ENCODE measurements around the gene AKAP3. TPM values are rescaled to one million over a fixed set of nuclear protein-coding genes. Genes with fewer than 3 reads are reported as not detected.

AKAP3 gene
- polyA plus RNA-seq, 2 of the 4 experiments (the other 2 are of a cell fraction), result 0.37 to 0.59 TPM

GRCh38 chr12:4603421-4603820 is 45.4 kb downstream of the AKAP3 start:
- FAIRE-seq (no peak), ATAC-seq (no peak), DNase-seq (ENCODE audit: low read depth in 1 of 2, low spot score in 1 of 2) (no peak)
- 43% methylated on average over 7 of the region's 7 CpGs for WGBS (ENCODE audit: missing lambda C conversion rate)
- TF ChIP-seq HOXB13 (CRISPR knock-in tag; IDR thresholded peaks at IDR 0.05; ENCODE audit: low read depth), result no peak
- no peak for TF ChIP-seq ZFP36 (IDR thresholded peaks at IDR 0.05; ENCODE audit: borderline replicate concordance, partially characterized antibody)
- TF ChIP-seq CHD2 (IDR thresholded peaks at IDR 0.05; ENCODE audit: low read length, partially characterized antibody), result no peak
- TF ChIP-seq HEYL (CRISPR knock-in tag; IDR thresholded peaks at IDR 0.05), result no peak
- TF ChIP-seq E2F6 (IDR thresholded peaks at IDR 0.05; ENCODE audit: borderline replicate concordance, low read depth), result no peak
- no peak for TF ChIP-seq BCL3 (IDR thresholded peaks at IDR 0.05)
- TF ChIP-seq RCOR1 (IDR thresholded peaks at IDR 0.05; ENCODE audit: low read depth, low read length), result no peak
- no peak for TF ChIP-seq JUN (IDR thresholded peaks at IDR 0.05)
- no peak for TF ChIP-seq FOSB (CRISPR knock-in tag; IDR thresholded peaks at IDR 0.05)
- TF ChIP-seq CHD4 (IDR thresholded peaks at IDR 0.05; ENCODE audit: borderline replicate concordance), result no peak
- TF ChIP-seq, protein P1, sequence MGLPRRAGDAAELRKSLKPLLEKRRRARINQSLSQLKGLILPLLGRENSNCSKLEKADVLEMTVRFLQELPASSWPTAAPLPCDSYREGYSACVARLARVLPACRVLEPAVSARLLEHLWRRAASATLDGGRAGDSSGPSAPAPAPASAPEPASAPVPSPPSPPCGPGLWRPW (IDR thresholded peaks at IDR 0.05), result no peak
- TF ChIP-seq NR3C1 (IDR thresholded peaks at IDR 0.05), result no peak
- no peak for TF ChIP-seq RFX5 (IDR thresholded peaks at IDR 0.05)
- no peak for TF ChIP-seq EHMT2 (IDR thresholded peaks at IDR 0.05; ENCODE audit: low read depth)
- TF ChIP-seq, protein P2, sequence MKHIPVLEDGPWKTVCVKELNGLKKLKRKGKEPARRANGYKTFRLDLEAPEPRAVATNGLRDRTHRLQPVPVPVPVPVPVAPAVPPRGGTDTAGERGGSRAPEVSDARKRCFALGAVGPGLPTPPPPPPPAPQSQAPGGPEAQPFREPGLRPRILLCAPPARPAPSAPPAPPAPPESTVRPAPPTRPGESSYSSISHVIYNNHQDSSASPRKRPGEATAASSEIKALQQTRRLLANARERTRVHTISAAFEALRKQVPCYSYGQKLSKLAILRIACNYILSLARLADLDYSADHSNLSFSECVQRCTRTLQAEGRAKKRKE (CRISPR knock-in tag; IDR thresholded peaks at IDR 0.05; ENCODE audit: low read depth), result no peak
- no peak for TF ChIP-seq ZSCAN20 (CRISPR knock-in tag; IDR thresholded peaks at IDR 0.05)
- no peak for TF ChIP-seq NPAS2 (CRISPR knock-in tag; IDR thresholded peaks at IDR 0.05; ENCODE audit: borderline replicate concordance)
- TF ChIP-seq MYC (IDR thresholded peaks at IDR 0.05; ENCODE audit: borderline replicate concordance, low read length), result no peak
- TF ChIP-seq MAZ (IDR thresholded peaks at IDR 0.05; ENCODE audit: borderline replicate concordance, low read depth, low read length), result no peak
- no peak for TF ChIP-seq POLR2A (IDR thresholded peaks at IDR 0.05; ENCODE audit: low read length)
- POLR2A ChIA-PET, result no interaction called here
- Histone ChIP-seq H3K4me3 (no peak overlapping the region), H3K27ac (no peak overlapping the region), H3K4me2 (no peak overlapping the region), H3K9me3 (no peaks in the 10 kb centered on the region), H3K4me1 (peaks cover 5% of the 10 kb centered on the region; the same call in 1 of the 3 replicates)
- CTCF ChIA-PET, result interaction anchor here (2.9 to 5.8 kb wide), 3 partner anchors 12 to 155 kb away, joined by 7 to 62 read pairs (median 16); no protein-coding TSS in a partner anchor

GRCh38 chr12:4595881-4596280 is 53.0 kb downstream of the AKAP3 start:
- TF ChIP-seq HOXA7 (CRISPR knock-in tag; IDR thresholded peaks at IDR 0.05), result no peak
- no peak for TF ChIP-seq ZFP36 (IDR thresholded peaks at IDR 0.05; ENCODE audit: borderline replicate concordance, partially characterized antibody)
- TF ChIP-seq FOSB (CRISPR knock-in tag; IDR thresholded peaks at IDR 0.05), result no peak
- TF ChIP-seq HEYL (CRISPR knock-in tag; IDR thresholded peaks at IDR 0.05), result no peak
- no peak for TF ChIP-seq NFE2L2 (conservative IDR thresholded peaks at IDR 0.05; ENCODE audit: low read length)
- no peak for TF ChIP-seq FOSL2 (IDR thresholded peaks at IDR 0.05)
- TF ChIP-seq FOSL2 (CRISPR knock-in tag; IDR thresholded peaks at IDR 0.05), result no peak
- TF ChIP-seq PHF8 (IDR thresholded peaks at IDR 0.05; ENCODE audit: borderline replicate concordance, low read depth), result no peak
- no peak for TF ChIP-seq JUN (IDR thresholded peaks at IDR 0.05)
- TF ChIP-seq ZSCAN20 (CRISPR knock-in tag; IDR thresholded peaks at IDR 0.05), result no peak
- no peak for TF ChIP-seq NR3C1 (IDR thresholded peaks at IDR 0.05)
- Histone ChIP-seq H3K4me2 (no peak overlapping the region), H3K4me1 (no peaks in the 10 kb centered on the region), H3K9me3 (no peaks in the 10 kb centered on the region), H3K27ac (no peak overlapping the region), H3K4me3 (no peak overlapping the region)
- FAIRE-seq (no peak), DNase-seq (ENCODE audit: low read depth in 1 of 2, low spot score in 1 of 2) (no peak), ATAC-seq (no peak)
- CTCF ChIA-PET, result interaction anchor here (1.5 to 8.5 kb wide), 3 partner anchors 8 to 162 kb away, joined by 8 to 62 read pairs (median 9); no protein-coding TSS in a partner anchor
- POLR2A ChIA-PET, result no interaction called here
- WGBS (ENCODE audit: missing lambda C conversion rate), result 63% methylated on average over 6 of the region's 6 CpGs
